ENCODE results near the gene NRXN3.

The NRXN3 gene

DNA sequence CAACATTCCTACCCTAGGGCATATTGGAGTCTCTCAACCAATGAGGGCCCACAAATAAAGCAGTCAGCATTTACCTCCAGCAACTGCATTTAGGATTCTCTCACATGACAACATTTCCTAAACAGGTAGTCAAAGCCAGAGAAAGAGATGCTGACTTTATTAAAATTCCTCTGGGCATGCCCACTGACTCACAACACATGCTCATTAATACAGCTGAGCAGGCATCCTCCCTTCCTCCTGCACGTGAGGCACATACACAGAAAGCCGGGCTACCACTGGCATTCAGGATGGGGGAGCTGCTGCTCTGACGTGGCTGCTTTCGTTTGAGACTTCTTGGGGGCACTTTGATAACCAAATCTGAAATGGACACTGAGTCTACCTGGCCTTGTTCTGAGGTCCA lies 174.1 kb downstream of the NRXN3 start:
- H3K4me3 ChIP-seq (ENCODE audit: low read depth, low read length), result no peak overlapping the region
- TF ChIP-seq, protein P1, sequence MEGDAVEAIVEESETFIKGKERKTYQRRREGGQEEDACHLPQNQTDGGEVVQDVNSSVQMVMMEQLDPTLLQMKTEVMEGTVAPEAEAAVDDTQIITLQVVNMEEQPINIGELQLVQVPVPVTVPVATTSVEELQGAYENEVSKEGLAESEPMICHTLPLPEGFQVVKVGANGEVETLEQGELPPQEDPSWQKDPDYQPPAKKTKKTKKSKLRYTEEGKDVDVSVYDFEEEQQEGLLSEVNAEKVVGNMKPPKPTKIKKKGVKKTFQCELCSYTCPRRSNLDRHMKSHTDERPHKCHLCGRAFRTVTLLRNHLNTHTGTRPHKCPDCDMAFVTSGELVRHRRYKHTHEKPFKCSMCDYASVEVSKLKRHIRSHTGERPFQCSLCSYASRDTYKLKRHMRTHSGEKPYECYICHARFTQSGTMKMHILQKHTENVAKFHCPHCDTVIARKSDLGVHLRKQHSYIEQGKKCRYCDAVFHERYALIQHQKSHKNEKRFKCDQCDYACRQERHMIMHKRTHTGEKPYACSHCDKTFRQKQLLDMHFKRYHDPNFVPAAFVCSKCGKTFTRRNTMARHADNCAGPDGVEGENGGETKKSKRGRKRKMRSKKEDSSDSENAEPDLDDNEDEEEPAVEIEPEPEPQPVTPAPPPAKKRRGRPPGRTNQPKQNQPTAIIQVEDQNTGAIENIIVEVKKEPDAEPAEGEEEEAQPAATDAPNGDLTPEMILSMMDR (IDR thresholded peaks at IDR 0.05; ENCODE audit: borderline replicate concordance, insufficient read depth, low read depth, low read length), result no peak

DNA sequence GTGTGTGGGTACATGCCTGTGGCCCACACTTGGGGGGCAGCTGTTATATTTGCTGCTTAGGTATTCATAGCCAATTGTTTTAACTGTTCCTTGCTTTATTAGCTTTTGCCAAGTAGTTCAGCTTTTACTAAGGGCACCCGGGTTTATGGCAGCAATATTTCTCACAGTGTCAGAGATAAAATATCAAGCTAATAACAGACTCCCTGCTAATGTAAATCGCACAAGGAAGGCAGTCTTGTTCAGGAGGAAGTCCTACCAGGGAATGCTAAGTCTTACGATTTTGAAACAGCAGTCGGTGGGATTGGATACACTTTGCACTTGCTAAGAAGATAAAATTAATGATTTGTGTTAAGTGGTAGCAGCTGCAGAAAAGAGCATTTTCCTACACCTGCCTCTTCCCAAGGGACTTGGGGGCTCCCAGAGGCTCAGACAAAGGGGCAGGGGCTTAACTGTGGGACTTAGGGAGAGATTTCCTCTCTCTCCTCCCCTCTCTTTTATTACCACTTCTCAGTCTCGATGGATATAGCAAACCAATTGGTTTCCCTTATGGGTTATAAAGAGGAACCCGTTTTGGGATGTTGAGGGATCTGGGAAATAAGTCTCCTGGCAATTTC lies 175.1 kb downstream of the NRXN3 start:
- H3K4me3 ChIP-seq (ENCODE audit: low read depth, low read length), result no peak overlapping the region
- TF ChIP-seq, protein P1 (IDR thresholded peaks at IDR 0.05; ENCODE audit: borderline replicate concordance, insufficient read depth, low read depth, low read length), result no peak

DNA sequence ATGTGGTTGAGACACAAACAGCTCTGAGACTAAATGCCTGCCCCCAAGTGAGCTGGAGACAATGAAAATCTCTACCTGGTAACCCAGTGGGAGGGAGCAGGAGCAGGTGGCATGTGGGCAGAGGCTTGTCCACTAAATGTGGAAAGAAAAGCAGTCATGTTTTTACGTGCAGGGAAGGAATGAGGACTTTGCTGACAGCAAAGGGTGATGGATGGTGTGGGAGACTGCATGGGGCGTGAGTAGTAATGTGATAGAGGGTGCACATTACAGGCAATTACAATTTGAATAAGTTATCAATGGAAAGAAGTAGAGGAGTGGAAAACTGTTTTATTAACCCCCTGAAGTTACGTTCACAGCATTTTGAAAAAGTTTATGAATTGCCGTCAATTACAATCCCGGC lies 176.6 kb downstream of the NRXN3 start:
- no peak overlapping the region for H3K4me3 ChIP-seq (ENCODE audit: low read depth, low read length)
- TF ChIP-seq, protein P1 (IDR thresholded peaks at IDR 0.05; ENCODE audit: borderline replicate concordance, insufficient read depth, low read depth, low read length), result no peak

DNA sequence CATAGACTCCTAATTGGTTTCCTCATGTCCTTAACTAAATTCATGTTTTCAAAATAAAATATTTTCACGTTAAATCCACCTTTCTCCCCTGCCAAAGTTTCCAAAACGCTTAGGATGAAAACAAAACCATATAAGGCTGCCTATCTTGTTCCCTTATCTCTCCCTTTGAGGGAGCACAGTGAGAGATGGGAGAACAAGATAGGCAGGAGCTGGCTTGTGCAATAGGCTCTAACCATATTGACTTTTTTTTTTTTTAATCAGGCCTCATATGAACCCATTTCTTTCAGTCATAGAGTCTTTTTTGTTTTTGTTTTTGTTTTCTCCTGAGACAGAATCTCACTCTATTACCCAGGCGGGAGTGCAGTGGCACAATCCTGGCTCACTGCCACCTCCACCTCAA lies 184.9 kb downstream of the NRXN3 start:
- no peak overlapping the region for H3K4me3 ChIP-seq (ENCODE audit: low read depth, low read length)
- TF ChIP-seq, protein P1 (IDR thresholded peaks at IDR 0.05; ENCODE audit: borderline replicate concordance, insufficient read depth, low read depth, low read length), result no peak

DNA sequence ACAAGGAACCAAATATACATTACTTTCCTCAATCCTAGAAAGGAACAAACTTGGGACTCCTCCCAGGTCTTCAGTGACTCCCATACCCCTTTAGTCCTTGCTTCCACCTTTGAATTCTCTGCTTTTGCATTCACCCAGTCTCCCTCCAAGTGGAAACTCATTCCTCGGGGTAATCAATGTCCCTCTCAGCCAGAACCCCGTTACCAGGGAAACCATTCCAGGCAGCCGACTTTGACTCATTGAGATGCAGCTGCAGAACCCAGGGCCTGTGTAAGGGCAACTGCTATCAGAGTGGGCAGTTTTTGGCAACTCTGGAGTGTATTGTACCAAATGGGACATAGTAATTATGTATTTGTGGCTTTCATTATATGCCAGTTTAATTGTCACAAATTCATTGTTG lies 186.2 kb downstream of the NRXN3 start:
- TF ChIP-seq, protein P1 (IDR thresholded peaks at IDR 0.05; ENCODE audit: borderline replicate concordance, insufficient read depth, low read depth, low read length), result no peak
- no peak overlapping the region for H3K4me3 ChIP-seq (ENCODE audit: low read depth, low read length)

DNA sequence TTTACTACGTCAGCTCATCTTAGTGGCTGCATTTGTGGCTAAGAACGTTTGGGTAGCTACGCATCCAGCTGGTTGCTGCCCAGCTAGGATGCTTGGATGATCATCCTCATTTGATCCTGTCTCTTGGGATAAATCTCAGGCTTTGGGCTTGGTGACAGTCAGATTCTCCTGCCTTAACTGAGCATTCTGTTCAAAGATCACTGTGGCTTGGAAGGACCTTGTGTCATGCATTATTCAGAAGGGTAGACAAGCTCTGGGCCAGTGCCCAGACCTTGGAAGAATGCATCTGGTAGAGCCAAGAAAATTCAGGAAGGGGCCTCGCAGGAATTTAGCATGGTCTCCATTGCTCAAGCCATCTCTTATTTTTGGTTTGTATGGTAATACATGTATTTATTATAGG lies 188.4 kb downstream of the NRXN3 start:
- H3K4me3 ChIP-seq (ENCODE audit: low read depth, low read length), result no peak overlapping the region
- TF ChIP-seq, protein P1 (IDR thresholded peaks at IDR 0.05; ENCODE audit: borderline replicate concordance, insufficient read depth, low read depth, low read length), result no peak

DNA sequence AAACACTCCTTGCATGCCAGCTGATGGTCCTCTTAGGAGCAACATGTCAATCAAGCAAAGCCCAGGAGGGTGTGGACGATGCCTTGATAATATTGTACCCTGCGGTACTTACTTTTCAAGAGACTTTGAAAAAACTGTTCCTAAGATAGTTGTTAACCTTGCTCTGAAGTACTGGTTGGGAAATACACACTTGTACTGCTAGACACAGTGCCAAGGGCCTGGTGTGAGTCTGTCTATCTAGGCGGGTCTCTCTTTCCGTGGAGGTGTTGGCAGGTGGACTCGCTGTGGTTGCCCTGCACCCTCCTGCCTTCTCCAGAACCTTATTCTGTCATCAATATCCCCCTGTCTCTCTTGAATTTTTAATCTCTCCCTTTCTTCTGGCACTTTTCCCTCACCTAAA lies 189.4 kb downstream of the NRXN3 start:
- TF ChIP-seq, protein P1 (IDR thresholded peaks at IDR 0.05; ENCODE audit: borderline replicate concordance, insufficient read depth, low read depth, low read length), result no peak

More for the DNA sequence above, 189.4 kb downstream of the NRXN3 start:
- no peak overlapping the region for H3K4me3 ChIP-seq (ENCODE audit: low read depth, low read length)
